ENCODE measurements around the gene CAMK2G.

CAMK2G gene

DNA sequence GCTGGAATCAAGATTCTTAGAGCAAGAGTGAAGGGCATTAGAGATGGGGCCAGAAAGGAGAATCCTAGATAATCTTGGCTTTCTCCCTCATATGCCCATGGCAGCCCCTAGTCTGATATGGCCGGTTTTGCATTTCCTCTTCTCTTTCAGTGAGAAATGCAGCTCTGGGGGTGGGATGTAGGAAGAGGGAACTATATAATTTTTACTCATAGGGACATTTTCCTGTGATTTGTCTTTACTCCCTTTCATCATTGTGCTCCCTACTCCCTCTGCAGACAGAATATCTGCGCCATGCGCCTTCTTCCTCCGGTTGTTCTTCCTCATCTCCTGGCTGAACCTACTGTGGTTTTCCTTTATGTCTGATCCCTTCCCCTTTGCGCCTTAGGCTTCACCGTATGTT lies 109.3 kb downstream of the CAMK2G start:
- no peak overlapping the region for H3K4me3 ChIP-seq (ENCODE audit: low read depth, low read length)
- no peak for DNase-seq (ENCODE audit: low read depth)

- DNase-seq (ENCODE audit: low read depth): no peak
- no peak overlapping the region for H3K4me3 ChIP-seq (ENCODE audit: low read depth, low read length)
These were observed 111.0 kb downstream of the CAMK2G start for GRCh38 chr10:73763343-73763742.

DNA sequence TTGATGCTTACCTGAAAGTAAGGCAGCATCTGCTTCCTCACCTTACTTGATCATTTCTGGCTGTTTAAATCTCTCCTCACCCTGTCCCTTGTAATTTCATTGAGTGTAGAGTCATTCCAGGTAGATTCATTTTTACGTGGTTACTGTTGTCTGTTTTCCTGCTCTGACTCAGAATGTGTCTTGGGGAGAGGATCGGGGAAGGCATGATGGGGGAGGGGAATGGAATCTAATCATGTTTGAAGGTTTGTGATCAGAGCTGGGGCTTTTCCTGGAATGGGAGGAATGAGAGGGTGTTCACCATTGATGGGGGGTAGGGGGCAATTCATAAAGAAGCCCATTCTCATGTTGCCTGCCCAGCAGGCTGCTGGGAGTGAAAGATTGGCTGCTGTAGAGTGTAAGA lies 111.4 kb downstream of the CAMK2G start:
- H3K4me3 ChIP-seq (ENCODE audit: low read depth, low read length): no peak overlapping the region
- DNase-seq (ENCODE audit: low read depth): no peak

Measured in skeletal muscle cell (primary cell).